Stomach (tissue), 9 donors: ENCODE results near the gene KERA. TPM values are rescaled to one million over a fixed set of nuclear protein-coding genes. Genes with fewer than 3 reads are reported as not detected.

Experiments
- DNase-seq, 2 donors: peaks; one replicate each; pipeline versions ENCODE4 v3.0.0 to v3.0.0-alpha.2; 2013 to 2019
- H3K27ac ChIP-seq, 5 donors: fragments of 200-600 bp in 4 of 5; sonication (generic) in 4 of 5; one replicate each; pipeline ENCODE4 v1.5.1; 2013 to 2019; ENCODE audit warnings: mild to moderate bottlenecking in 1 of 5, moderate library complexity in 1 of 5
- H3K27me3 ChIP-seq, 3 donors: fragments of 200-600 bp; sonication (generic); one replicate each; pipeline ENCODE4 v1.5.1; 2017 to 2019; ENCODE audit warnings: mixed run types in 1 of 3
- H3K36me3 ChIP-seq, 4 donors: fragments of 200-600 bp; sonication (generic); 1 replicate in 3 of 4; 2 replicates in 1 of 4; pipeline ENCODE4 v1.5.1; 2016 to 2019
- H3K4me1 ChIP-seq, 4 donors: fragments of 200-600 bp; sonication (generic); one replicate each; pipeline ENCODE4 v1.5.1; 2016 to 2019
- H3K4me3 ChIP-seq, 4 donors: fragments of 200-600 bp; sonication (generic) in 3 of 4; one replicate each; pipeline ENCODE4 v1.5.1; 2016 to 2019; ENCODE audit warnings: mild to moderate bottlenecking in 1 of 4
- H3K9me3 ChIP-seq, 4 donors: fragments of 200-600 bp; sonication (generic); one replicate each; pipeline ENCODE4 v1.5.1; 2016 to 2019
- EP300 ChIP-seq: sonication (generic); formaldehyde crosslinking; IDR thresholded peaks from one replicate; pipeline ENCODE4 v1.6.1; 2017; ENCODE audit warnings: antibody characterized with exemption
- POLR2A ChIP-seq, 4 donors: fragments of 450-650 bp; IDR thresholded peaks; one replicate each; pipeline ENCODE4 v1.6.1; 2016; ENCODE audit warnings: antibody characterized with exemption in 4 of 4, control low read depth in 2 of 4, mild to moderate bottlenecking in 1 of 4, moderate library complexity in 1 of 4
- POLR2AphosphoS5 ChIP-seq, 3 donors: sonication (generic); formaldehyde crosslinking; IDR thresholded peaks; one replicate each; pipeline ENCODE4 v1.6.1; 2016; ENCODE audit warnings: antibody characterized with exemption in 3 of 3
- WGBS, 5 donors: extraction: QIAGEN DNeasy Blood & Tissue Kit in 3 of 5; methylation state at CpG; one replicate each; pipeline versions ENCODE4 v1.1.5 to v1.1.7; 2013 to 2018; 5-methylcytosine and 5-hydroxymethylcytosine counted together
- intact Hi-C: fragments of 100-400 bp; cut with DNase I; formaldehyde crosslinking; loops from one replicate; pipeline ENCODE4 v1.15.1; 2023; ENCODE audit warnings: low total_unique reads
- polyA plus RNA-seq, 3 donors: library from polyadenylated mRNA; stranded (reverse); fragments of 200-250 nt; gene quantifications; one replicate each; pipeline ENCODE4 v1.2.3, GENCODE V29; 2013
- total RNA-seq, 5 donors: library from RNA; depleted of rRNA; stranded (reverse); fragments of >200 nt; gene quantifications; one replicate each; pipeline versions ENCODE4 v1.1.0 to v1.2.3, GENCODE V29; 2014 to 2016
- TF ChIP-seq, protein P1 (sequence below), 7 experiments: fragments of 450-650 bp in 4 of 7; fragments of 200-600 bp in 3 of 7; sonication (generic) in 3 of 7; IDR thresholded peaks; one replicate each; pipeline ENCODE4 v1.5.1; 2016 to 2019; ENCODE audit warnings: antibody characterized with exemption in 7 of 7, control low read depth in 2 of 7, mild to moderate bottlenecking in 1 of 7
- donor health status: healthy with polysubstance abuse.
- donor health status: Bipolar disorder and iron deficiency.
- donor health status: healthy.

The KERA gene
- total and polyA plus RNA-seq, 8 donors = 2.2 TPM; not detected in 7

DNA sequence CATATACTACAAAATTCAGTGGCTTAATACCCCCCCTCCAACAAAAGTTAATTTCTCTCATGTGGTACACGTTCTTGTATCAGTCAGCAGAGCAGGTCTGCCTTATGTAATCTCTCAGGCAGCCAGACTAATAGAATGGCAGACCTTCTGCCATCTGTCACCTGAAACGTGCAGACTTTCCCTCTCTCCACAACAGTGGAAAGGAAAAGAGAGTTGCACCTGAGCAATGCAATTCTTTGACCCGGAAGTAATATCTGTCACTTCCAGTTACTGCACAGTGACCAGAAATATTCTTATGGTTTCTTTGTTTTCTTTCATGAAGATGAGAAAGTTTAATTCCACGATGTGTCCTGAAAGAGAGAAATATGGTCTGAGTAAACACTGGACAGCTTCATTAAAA is 14.4 kb downstream of the KERA start:
- 56 to 72% (median 57%) methylated on average over 4 of the region's 4 CpGs for whole genome bisulfite sequencing, 5 donors

DNA sequence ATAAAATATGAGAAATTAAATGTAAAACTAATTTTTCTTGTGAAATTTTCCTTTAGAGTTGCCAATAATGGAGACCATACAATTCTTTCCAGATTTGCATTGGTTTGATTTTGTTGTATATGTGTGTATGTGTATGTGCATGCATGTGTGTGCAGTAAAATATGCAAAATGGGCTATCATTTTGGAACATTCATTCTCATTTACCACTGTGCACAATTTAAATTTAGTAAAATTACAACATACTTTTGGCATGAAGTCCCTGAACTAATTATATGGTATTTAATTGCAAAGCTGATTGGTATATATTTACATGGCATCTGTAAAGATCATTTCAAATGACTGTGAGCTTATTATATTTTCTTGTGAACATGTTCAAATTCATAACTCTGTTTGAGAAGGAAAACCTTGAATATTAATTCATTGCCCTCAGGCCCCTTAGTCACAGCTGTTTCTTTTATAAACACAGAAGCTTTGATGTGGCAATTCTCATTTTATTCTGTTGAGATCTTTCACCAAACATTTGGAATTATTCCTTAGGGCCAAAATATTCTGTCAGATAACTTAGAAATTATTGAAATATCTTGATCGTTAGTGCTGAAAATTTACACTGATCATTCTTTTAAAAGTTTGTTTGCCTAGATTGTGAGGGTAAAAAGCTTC is 17.6 kb downstream of the KERA start:
- Histone ChIP-seq H3K27ac (no peak overlapping the region), H3K9me3 (no peaks in the 10 kb centered on the region), H3K36me3 (no peaks in the 10 kb centered on the region), H3K4me3 (no peak overlapping the region), H3K4me1 (no peaks in the 10 kb centered on the region), H3K27me3 (no peaks in the 10 kb centered on the region)
- TF ChIP-seq POLR2AphosphoS5 (IDR thresholded peaks at IDR 0.05) (no peak), EP300 (no peak), POLR2A (IDR thresholded peaks at IDR 0.05) (no peak)
- TF ChIP-seq, protein P1, sequence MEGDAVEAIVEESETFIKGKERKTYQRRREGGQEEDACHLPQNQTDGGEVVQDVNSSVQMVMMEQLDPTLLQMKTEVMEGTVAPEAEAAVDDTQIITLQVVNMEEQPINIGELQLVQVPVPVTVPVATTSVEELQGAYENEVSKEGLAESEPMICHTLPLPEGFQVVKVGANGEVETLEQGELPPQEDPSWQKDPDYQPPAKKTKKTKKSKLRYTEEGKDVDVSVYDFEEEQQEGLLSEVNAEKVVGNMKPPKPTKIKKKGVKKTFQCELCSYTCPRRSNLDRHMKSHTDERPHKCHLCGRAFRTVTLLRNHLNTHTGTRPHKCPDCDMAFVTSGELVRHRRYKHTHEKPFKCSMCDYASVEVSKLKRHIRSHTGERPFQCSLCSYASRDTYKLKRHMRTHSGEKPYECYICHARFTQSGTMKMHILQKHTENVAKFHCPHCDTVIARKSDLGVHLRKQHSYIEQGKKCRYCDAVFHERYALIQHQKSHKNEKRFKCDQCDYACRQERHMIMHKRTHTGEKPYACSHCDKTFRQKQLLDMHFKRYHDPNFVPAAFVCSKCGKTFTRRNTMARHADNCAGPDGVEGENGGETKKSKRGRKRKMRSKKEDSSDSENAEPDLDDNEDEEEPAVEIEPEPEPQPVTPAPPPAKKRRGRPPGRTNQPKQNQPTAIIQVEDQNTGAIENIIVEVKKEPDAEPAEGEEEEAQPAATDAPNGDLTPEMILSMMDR (IDR thresholded peaks at IDR 0.05) = no peak
- intact Hi-C loops = no loop called here
- WGBS, 5 donors = 60 to 77% (median 72%) methylated on average over 1 of the region's 1 CpG
- DNase-seq = no peak

More for the DNA sequence above, 14.4 kb downstream of the KERA start:
- DNase-seq = peak in 1 of 2 donors; percentile 15
- Histone ChIP-seq H3K36me3 (no peaks in the 10 kb centered on the region), H3K27ac (no peak overlapping the region), H3K27me3 (no peaks in the 10 kb centered on the region), H3K9me3 (no peaks in the 10 kb centered on the region), H3K4me3 (no peak overlapping the region), H3K4me1 (no peaks in the 10 kb centered on the region)
- intact Hi-C loops = no loop called here
- TF ChIP-seq POLR2AphosphoS5 (IDR thresholded peaks at IDR 0.05) (no peak), EP300 (no peak), POLR2A (IDR thresholded peaks at IDR 0.05) (no peak)
- TF ChIP-seq, protein P1 (IDR thresholded peaks at IDR 0.05) = no peak

- Histone ChIP-seq H3K27me3 (no peaks in the 10 kb centered on the region), H3K4me3 (no peak overlapping the region), H3K36me3 (no peaks in the 10 kb centered on the region), H3K9me3 (no peaks in the 10 kb centered on the region), H3K27ac (no peak overlapping the region), H3K4me1 (no peaks in the 10 kb centered on the region)
- intact Hi-C loops = no loop called here
- TF ChIP-seq, protein P1 (IDR thresholded peaks at IDR 0.05) = no peak
- TF ChIP-seq EP300 (no peak), POLR2A (IDR thresholded peaks at IDR 0.05) (no peak), POLR2AphosphoS5 (IDR thresholded peaks at IDR 0.05) (no peak)
- peak in 1 of 2 donors; percentile 27 for DNase-seq
These were observed 20.5 kb downstream of the KERA start for GRCh38 chr12:91037276-91037675.

DNA sequence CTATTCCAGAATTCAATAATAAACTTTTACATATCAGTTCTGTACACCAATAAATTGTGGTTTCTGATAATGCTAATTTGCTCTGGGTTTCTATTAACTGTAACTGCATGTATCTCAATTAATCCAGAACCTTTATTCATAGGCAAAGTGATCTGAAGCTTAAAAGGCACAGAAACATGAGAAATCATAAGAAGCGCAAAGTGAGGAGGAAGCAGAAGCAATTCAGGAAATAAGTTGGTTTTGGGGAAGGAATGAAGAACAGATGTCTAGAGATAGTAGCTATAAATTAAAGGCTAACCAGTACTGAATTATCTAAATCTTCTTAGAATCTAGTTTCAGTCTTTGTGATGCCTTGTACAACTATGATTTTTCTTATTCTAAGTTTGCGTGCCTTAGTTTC is 24.6 kb downstream of the KERA start:
- TF ChIP-seq EP300 (no peak), POLR2A (IDR thresholded peaks at IDR 0.05) (no peak), POLR2AphosphoS5 (IDR thresholded peaks at IDR 0.05) (no peak)
- TF ChIP-seq, protein P1 (IDR thresholded peaks at IDR 0.05) = no peak
- Histone ChIP-seq H3K27me3 (no peaks in the 10 kb centered on the region), H3K9me3 (no peaks in the 10 kb centered on the region), H3K27ac (no peak overlapping the region), H3K4me1 (no peaks in the 10 kb centered on the region), H3K4me3 (no peak overlapping the region), H3K36me3 (no peaks in the 10 kb centered on the region)
- 79 to 89% (median 83%) methylated on average over 2 of the region's 2 CpGs for WGBS, 5 donors
- intact Hi-C loops = no loop called here
- no peak for DNase-seq
